Activated CD8-positive, alpha-beta memory T cell treated with anti-CD3 and anti-CD28 coated beads, Interleukin-2, amount 10 ng/mL, durations not matched to agents 7 days and 5 days (primary cell): ENCODE data around the gene DST. TPM values are rescaled to one million over a fixed set of nuclear protein-coding genes. Genes with fewer than 3 reads are reported as not detected.

Experiments
- ATAC-seq: fragments of 150-1000 bp; cut with Tn5 transposase; one replicate; pipeline ENCODE4 v1.10.0; 2021; ENCODE audit warnings: moderate library complexity
- CTCF ChIA-PET: fragments of 350-600 bp; sonication (Branson Sonifier 250); formaldehyde crosslinking; loops from one replicate; lab custom pipeline; 2021; ENCODE audit warnings: antibody characterized with exemption; lab: Charles Lee
- DNase-seq: peaks from one replicate; pipeline ENCODE4 v3.0.0-alpha.2; 2020
- H3K27ac Mint-ChIP-seq: one replicate; pipeline ENCODE4 v1.8.0; 2021; ENCODE audit warnings: mild to moderate bottlenecking, mixed read lengths
- H3K27me3 Mint-ChIP-seq: one replicate; pipeline ENCODE4 v1.8.0; 2021; ENCODE audit warnings: mixed read lengths
- H3K36me3 Mint-ChIP-seq: one replicate; pipeline ENCODE4 v1.8.0; 2021; ENCODE audit warnings: mild to moderate bottlenecking, mixed read lengths
- H3K4me1 Mint-ChIP-seq: one replicate; pipeline ENCODE4 v1.8.0; 2021; ENCODE audit warnings: mixed read lengths
- H3K4me3 Mint-ChIP-seq: one replicate; pipeline ENCODE4 v1.8.0; 2021; ENCODE audit warnings: mild to moderate bottlenecking, moderate library complexity, mixed read lengths
- H3K9me3 Mint-ChIP-seq: one replicate; pipeline ENCODE4 v1.8.0; 2022; ENCODE audit warnings: low read depth, mixed read lengths
- total RNA-seq, 2 experiments: library from RNA; stranded (reverse); gene quantifications; one replicate each; pipeline ENCODE4 v1.2.3, GENCODE V29; 2021

Gene DST
- total RNA-seq, 2 experiments from 2014 or later = 4.0 to 4.3 TPM

DNA sequence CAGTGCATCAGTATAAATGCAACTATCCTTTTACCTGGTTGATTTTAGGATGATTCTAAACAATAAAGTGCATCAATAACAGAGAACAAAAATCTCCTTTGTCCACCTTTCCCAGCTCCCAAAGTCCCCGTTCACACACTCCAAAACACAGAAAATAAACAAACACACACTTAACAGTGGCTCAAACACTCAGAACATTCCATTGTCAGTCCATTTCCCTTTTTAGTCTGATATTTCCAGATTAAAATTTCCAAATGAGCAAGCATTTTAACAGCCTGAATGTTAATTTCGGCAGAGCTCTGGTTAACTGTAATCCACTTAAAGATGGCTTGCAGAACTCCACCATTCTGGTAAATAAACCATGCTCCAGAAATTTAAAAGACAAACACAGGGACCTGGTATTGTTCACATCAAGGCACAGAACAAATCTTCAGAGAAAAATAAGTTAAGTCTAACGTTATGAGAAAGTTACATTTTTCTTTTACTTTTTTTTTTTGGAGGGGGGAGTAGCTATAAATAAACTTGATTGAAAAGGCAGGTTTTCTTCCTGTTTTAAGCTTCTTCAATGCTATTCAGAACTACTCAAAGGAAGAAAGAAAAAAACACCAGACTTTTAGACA, 100.8 kb downstream of the DST start:
- ATAC-seq = no peak

DNA sequence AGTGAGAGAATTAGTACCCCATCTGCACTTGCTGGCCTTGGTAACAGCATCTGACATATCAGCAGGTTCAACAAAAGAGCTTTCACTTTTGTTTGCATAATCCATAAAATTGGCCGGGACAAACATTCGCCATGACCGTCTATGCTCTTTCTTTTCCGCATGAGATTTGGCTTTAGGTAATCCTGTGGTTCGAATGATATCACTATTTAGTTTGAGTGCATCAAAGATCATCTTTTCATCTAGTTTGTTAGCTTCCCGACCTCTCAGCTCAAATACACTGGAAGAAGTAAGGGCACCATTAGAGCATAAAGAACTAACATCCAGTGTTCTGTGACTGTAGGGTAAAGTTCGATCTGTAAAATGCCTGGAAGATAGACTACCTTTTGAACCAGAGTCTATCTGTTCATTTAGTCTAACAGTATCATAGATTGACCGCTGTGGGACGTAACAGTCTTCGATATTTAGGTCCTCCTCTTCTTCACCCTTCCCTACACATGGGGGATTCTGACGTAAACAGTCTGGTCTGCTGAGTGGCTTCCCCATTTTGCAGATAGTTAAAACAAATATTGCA, 101.6 kb downstream of the DST start:
- no peak for DNase-seq
- Mint-ChIP-seq H3K4me1 (no peaks in the 10 kb centered on the region), H3K4me3 (no peak overlapping the region), H3K27ac (no peak overlapping the region), H3K36me3 (no peaks in the 10 kb centered on the region), H3K27me3 (peaks cover 8% of the 10 kb centered on the region), H3K9me3 (no peaks in the 10 kb centered on the region)
- CTCF ChIA-PET = interaction anchor here (2.1 kb wide), 1 partner anchor 53 kb away, joined by 11 read pairs; no protein-coding TSS in a partner anchor
- ATAC-seq = no peak

More for the DNA sequence above, 100.8 kb downstream of the DST start:
- Mint-ChIP-seq H3K27me3 (peaks cover 9% of the 10 kb centered on the region), H3K4me3 (no peak overlapping the region), H3K36me3 (no peaks in the 10 kb centered on the region), H3K9me3 (no peaks in the 10 kb centered on the region), H3K27ac (no peak overlapping the region), H3K4me1 (no peaks in the 10 kb centered on the region)
- CTCF ChIA-PET = interaction anchor here (0.6 to 2.1 kb wide), 4 partner anchors 28 to 120 kb away, joined by 3 to 11 read pairs (median 4); no protein-coding TSS in a partner anchor
- no peak for DNase-seq

DNA sequence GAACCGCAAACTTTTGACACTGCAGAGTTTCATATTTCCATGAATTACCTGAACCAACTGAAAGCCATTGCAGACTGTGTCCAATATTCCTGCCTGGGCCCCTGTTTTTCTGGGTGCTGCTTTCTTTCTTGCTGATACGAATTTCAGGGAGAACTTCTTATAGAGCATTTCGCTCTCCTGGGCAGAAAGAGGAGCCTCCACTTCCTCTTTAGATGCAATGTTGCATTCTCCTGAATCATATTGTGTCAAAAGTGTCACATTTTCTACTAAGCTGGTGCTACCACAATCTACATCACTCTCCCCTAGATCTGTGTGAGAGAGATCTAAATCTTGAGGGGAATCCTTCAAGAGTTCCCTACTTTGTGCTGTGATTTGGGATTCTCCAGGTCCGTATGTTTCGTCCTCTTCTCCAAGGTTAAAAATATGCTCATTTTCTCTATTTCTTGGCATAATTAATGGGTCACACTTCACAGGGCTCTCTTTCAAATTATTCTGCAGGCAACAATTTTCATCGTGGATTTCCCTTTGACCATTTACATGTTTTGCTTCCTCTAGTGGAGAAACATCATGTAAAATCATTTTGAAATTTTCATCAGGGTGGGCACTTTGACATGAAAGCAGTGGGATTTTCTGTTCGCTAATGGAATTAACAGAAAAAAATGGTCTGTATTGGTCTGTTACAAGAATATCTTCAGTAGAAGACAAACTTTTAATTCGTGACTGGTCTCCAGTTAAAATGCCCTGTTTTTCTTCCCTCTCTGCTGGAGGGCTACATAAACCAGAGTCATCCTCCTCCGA, 102.3 kb downstream of the DST start:
- CTCF ChIA-PET = no interaction called here
- no peak for DNase-seq
- Mint-ChIP-seq H3K27me3 (peaks cover 8% of the 10 kb centered on the region), H3K4me1 (no peaks in the 10 kb centered on the region), H3K9me3 (no peaks in the 10 kb centered on the region), H3K27ac (no peak overlapping the region), H3K4me3 (no peak overlapping the region), H3K36me3 (no peaks in the 10 kb centered on the region)
- ATAC-seq = no peak

- CTCF ChIA-PET = no interaction called here
- Mint-ChIP-seq H3K4me1 (no peaks in the 10 kb centered on the region), H3K36me3 (no peaks in the 10 kb centered on the region), H3K27me3 (peaks cover 8% of the 10 kb centered on the region), H3K4me3 (no peak overlapping the region), H3K27ac (no peak overlapping the region), H3K9me3 (no peaks in the 10 kb centered on the region)
- DNase-seq = no peak
- ATAC-seq = no peak
Measured at GRCh38 chr6:56539527-56540105, 103.1 kb downstream of the DST start.

DNA sequence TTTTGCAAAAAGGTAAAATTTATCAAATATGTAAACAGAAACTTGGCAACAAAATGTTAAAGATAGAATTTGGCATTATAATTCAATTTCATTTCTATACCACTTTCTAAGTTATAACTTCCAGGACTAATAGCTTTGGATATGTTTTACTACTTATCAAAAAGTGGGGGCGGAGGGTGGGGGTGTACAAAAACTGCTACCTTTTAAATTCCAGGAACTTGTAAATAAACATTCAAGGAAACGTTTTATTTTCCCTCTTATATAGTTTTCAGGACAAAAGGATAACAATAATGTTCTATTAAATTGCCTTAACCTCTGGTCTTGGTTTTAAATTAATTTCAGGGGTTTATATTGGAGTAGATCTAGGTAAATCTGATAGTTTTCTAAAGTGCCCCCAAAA, 103.8 kb downstream of the DST start:
- no peaks in the 10 kb centered on the region for H3K36me3 Mint-ChIP-seq
- no peak for DNase-seq
- no peaks in the 10 kb centered on the region for H3K4me1 Mint-ChIP-seq
- no peaks in the 10 kb centered on the region for H3K9me3 Mint-ChIP-seq
- H3K27me3 Mint-ChIP-seq = peaks cover 4% of the 10 kb centered on the region
- no peak overlapping the region for H3K4me3 Mint-ChIP-seq
- no peak for ATAC-seq
- CTCF ChIA-PET = no interaction called here
- H3K27ac Mint-ChIP-seq = no peak overlapping the region

DNA sequence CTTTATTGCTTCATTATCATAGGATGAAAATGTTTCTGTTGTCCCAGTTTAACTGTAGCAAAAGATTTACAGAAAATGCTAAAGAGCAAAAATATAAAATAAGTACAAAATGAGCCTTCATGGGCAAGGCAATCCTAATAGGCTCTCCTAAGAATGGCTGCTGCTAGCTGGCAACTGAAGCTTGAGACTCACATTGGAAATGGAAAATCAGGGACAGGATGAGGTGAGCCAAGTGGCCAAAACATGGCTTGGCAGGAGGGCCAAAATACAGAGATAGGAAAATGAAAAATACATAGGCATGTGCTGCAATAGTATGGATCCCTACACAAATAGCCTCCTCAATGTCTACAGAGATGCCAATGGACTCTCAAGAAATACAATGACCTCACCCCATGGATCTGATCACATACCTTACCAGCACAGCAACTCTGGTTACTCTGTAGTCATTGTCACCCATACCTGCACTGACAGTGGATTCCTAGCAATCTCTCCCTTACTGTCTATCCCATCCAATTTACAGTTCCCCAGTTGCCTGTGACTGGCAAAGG, 105.4 kb downstream of the DST start:
- CTCF ChIA-PET = no interaction called here
- ATAC-seq (no peak), DNase-seq (no peak)
- Mint-ChIP-seq H3K27ac (no peak overlapping the region), H3K9me3 (no peaks in the 10 kb centered on the region), H3K4me3 (no peak overlapping the region), H3K36me3 (no peaks in the 10 kb centered on the region), H3K4me1 (no peaks in the 10 kb centered on the region), H3K27me3 (peaks cover 3% of the 10 kb centered on the region)

DNA sequence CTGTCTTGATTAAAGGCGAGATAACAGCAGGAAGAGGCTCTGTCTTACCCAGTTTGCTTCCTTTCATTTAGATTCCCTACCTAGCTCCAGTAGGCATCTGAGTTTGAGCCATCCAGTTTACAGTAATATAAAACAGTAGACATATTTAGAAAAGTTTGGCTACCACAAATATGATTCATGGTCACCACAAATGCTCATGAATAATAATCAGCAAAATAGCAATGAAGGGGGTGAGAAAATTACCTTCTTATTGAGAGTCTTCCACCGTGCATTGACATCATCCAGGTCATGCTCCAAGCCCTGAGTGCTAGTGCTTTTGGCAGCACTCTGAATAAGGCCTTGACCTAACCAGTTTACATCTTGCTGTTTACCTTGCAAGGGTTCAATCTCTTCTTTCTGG, 106.2 kb downstream of the DST start:
- H3K4me1 Mint-ChIP-seq = no peaks in the 10 kb centered on the region
- CTCF ChIA-PET = no interaction called here
- DNase-seq (no peak), ATAC-seq (no peak)
- H3K27ac Mint-ChIP-seq = no peak overlapping the region
- H3K9me3 Mint-ChIP-seq = no peaks in the 10 kb centered on the region
- no peaks in the 10 kb centered on the region for H3K36me3 Mint-ChIP-seq
- H3K4me3 Mint-ChIP-seq = no peak overlapping the region
- peaks cover 3% of the 10 kb centered on the region for H3K27me3 Mint-ChIP-seq

DNA sequence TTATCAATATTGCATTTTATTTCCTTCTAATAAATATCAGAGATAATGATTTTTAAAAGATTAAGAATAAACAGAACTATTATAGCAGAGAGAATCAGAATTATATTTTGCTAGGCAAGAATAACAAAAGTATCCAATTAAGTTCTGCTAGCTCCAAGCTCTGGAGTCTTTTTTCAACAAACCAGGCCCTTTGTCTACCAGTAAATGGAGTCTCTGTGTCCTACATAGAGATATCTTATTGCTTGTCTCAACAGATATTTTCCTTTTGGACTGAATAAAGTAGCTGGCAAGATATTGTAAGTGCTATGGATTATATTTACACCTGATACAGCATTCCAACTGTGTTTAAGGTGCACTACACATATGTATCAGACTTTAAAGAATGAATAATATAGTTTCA, 107.1 kb downstream of the DST start:
- Mint-ChIP-seq H3K4me1 (no peaks in the 10 kb centered on the region), H3K36me3 (no peaks in the 10 kb centered on the region), H3K4me3 (no peak overlapping the region), H3K27me3 (peaks cover 3% of the 10 kb centered on the region), H3K27ac (no peak overlapping the region), H3K9me3 (no peaks in the 10 kb centered on the region)
- CTCF ChIA-PET = no interaction called here
- ATAC-seq (no peak), DNase-seq (no peak)

- ATAC-seq (no peak), DNase-seq (no peak)
- Mint-ChIP-seq H3K9me3 (no peaks in the 10 kb centered on the region), H3K36me3 (no peaks in the 10 kb centered on the region), H3K27ac (no peak overlapping the region), H3K27me3 (peaks cover 3% of the 10 kb centered on the region), H3K4me3 (no peak overlapping the region), H3K4me1 (no peaks in the 10 kb centered on the region)
- CTCF ChIA-PET = no interaction called here
Measured at GRCh38 chr6:56534680-56535419, 107.8 kb downstream of the DST start.

- Mint-ChIP-seq H3K36me3 (no peaks in the 10 kb centered on the region), H3K4me3 (no peak overlapping the region), H3K27me3 (no peaks in the 10 kb centered on the region), H3K9me3 (no peaks in the 10 kb centered on the region), H3K4me1 (no peaks in the 10 kb centered on the region), H3K27ac (no peak overlapping the region)
- CTCF ChIA-PET = no interaction called here
- no peak for ATAC-seq
- DNase-seq = no peak
Measured at GRCh38 chr6:56532766-56533551, 109.7 kb downstream of the DST start.

- no peak for ATAC-seq
- no peak overlapping the region for H3K4me3 Mint-ChIP-seq
Measured at GRCh38 chr6:56531839-56532595, 110.7 kb downstream of the DST start.

More at GRCh38 chr6:56531839-56532595, 110.7 kb downstream of the DST start:
- no peak for DNase-seq
- Mint-ChIP-seq H3K4me1 (no peaks in the 10 kb centered on the region), H3K27me3 (no peaks in the 10 kb centered on the region), H3K27ac (no peak overlapping the region), H3K9me3 (no peaks in the 10 kb centered on the region), H3K36me3 (no peaks in the 10 kb centered on the region)
- CTCF ChIA-PET = no interaction called here
